T follicular helper cell (primary cell): ENCODE measurements around the gene AK4.

Experiments used
- DNase-seq: peaks from one replicate; pipeline ENCODE4 v3.0.0-alpha.2; 2020; ENCODE audit warnings: low read depth

AK4 gene

GRCh38 chr1:65176591-65176990 is 28.6 kb downstream of the AK4 start:
- DNase-seq = no peak

GRCh38 chr1:65177457-65177856 is 29.5 kb downstream of the AK4 start:
- no peak for DNase-seq

GRCh38 chr1:65178235-65178634 is 30.2 kb downstream of the AK4 start:
- DNase-seq = no peak

GRCh38 chr1:65179148-65179547 is 31.1 kb downstream of the AK4 start:
- no peak for DNase-seq

- DNase-seq = no peak
Observed at GRCh38 chr1:65180977-65181376, 33.0 kb downstream of the AK4 start.

GRCh38 chr1:65182658-65183268 is 34.8 kb downstream of the AK4 start:
- no peak for DNase-seq

- DNase-seq = no peak
Observed at GRCh38 chr1:65189576-65190115, 41.6 kb downstream of the AK4 start.

GRCh38 chr1:65190229-65190628 is 42.2 kb downstream of the AK4 start:
- DNase-seq = no peak

GRCh38 chr1:65193129-65193695 is 45.2 kb downstream of the AK4 start:
- no peak for DNase-seq

- DNase-seq = no peak
Observed at GRCh38 chr1:65195495-65196417, 47.8 kb downstream of the AK4 start.

- DNase-seq = no peak
Observed at GRCh38 chr1:65196926-65197325, 48.9 kb downstream of the AK4 start.

GRCh38 chr1:65197636-65198035 is 49.6 kb downstream of the AK4 start:
- no peak for DNase-seq

- no peak for DNase-seq
Observed at GRCh38 chr1:65198096-65198495, 50.1 kb downstream of the AK4 start.

- DNase-seq = no peak
Observed at GRCh38 chr1:65200411-65200810, 52.4 kb downstream of the AK4 start.

GRCh38 chr1:65206836-65207235 is 58.8 kb downstream of the AK4 start:
- DNase-seq = no peak

GRCh38 chr1:65207317-65207716 is 59.3 kb downstream of the AK4 start:
- no peak for DNase-seq

- DNase-seq = no peak
Observed at GRCh38 chr1:65208563-65208973, 60.6 kb downstream of the AK4 start.

GRCh38 chr1:65209005-65209885 is 61.2 kb downstream of the AK4 start:
- DNase-seq = no peak

GRCh38 chr1:65210325-65210724 is 62.3 kb downstream of the AK4 start:
- no peak for DNase-seq

GRCh38 chr1:65211331-65211730 is 63.3 kb downstream of the AK4 start:
- DNase-seq = no peak

- no peak for DNase-seq
Observed at GRCh38 chr1:65213271-65214023, 65.4 kb downstream of the AK4 start.
